Activated T-cell treated with anti-CD3 and anti-CD28 coated beads for 48 hours (primary cell): ENCODE data around the gene NFATC2IP.

Experiments
- DNase-seq: peaks from one replicate; pipeline ENCODE4 v3.0.0-alpha.2; 2020; ENCODE audit warnings: low read depth

Gene NFATC2IP

GRCh38 chr16:28950648-28951409 is at the start of gene NFATC2IP:
Gene NFATC2IP (plus strand): TSS chr16:28950937. CDS start chr16:28951012, 75 bp downstream.
- peak; percentile 99 for DNase-seq

- DNase-seq: no peak
Measured at GRCh38 chr16:28901862-28902261, 48.9 kb upstream of the NFATC2IP start.

- no peak for DNase-seq
Measured at GRCh38 chr16:28902909-28903308, 47.8 kb upstream of the NFATC2IP start.

GRCh38 chr16:28903344-28904042 is 47.2 kb upstream of the NFATC2IP start:
- no peak for DNase-seq

- DNase-seq: no peak
Measured at GRCh38 chr16:28904363-28904762, 46.4 kb upstream of the NFATC2IP start.

GRCh38 chr16:28904828-28905227 is 45.9 kb upstream of the NFATC2IP start:
- no peak for DNase-seq

GRCh38 chr16:28905229-28905754 is 45.4 kb upstream of the NFATC2IP start:
- no peak for DNase-seq

GRCh38 chr16:28905800-28906372 is 44.9 kb upstream of the NFATC2IP start:
- DNase-seq: no peak

GRCh38 chr16:28910086-28911031 is 40.4 kb upstream of the NFATC2IP start:
- no peak for DNase-seq

GRCh38 chr16:28912558-28912957 is 38.2 kb upstream of the NFATC2IP start:
- no peak for DNase-seq

GRCh38 chr16:28913946-28914724 is 36.6 kb upstream of the NFATC2IP start:
- no peak for DNase-seq

- no peak for DNase-seq
Measured at GRCh38 chr16:28915181-28915580, 35.6 kb upstream of the NFATC2IP start.

GRCh38 chr16:28917095-28917494 is 33.6 kb upstream of the NFATC2IP start:
- DNase-seq: no peak

GRCh38 chr16:28918698-28919097 is 32.0 kb upstream of the NFATC2IP start:
- DNase-seq: no peak

GRCh38 chr16:28923231-28923587 is 27.5 kb upstream of the NFATC2IP start:
- no peak for DNase-seq

GRCh38 chr16:28923652-28924398 is 26.9 kb upstream of the NFATC2IP start:
- no peak for DNase-seq

- DNase-seq: no peak
Measured at GRCh38 chr16:28924399-28924761, 26.4 kb upstream of the NFATC2IP start.

GRCh38 chr16:28924762-28925385 is 25.9 kb upstream of the NFATC2IP start, which contains the start of gene RABEP2:
Gene RABEP2 (minus strand): TSS chr16:28925238. CDS start chr16:28925163, 75 bp downstream.
- DNase-seq: peak; percentile 99

- DNase-seq: peak; percentile 76
Measured at GRCh38 chr16:28925386-28926228, 25.1 kb upstream of the NFATC2IP start.
